A673 (cell line): ENCODE data around the gene SLC26A11. TPM values are rescaled to one million over a fixed set of nuclear protein-coding genes. Genes with fewer than 3 reads are reported as not detected.

Source experiments
- BruUV-seq: library from RNA; stranded (reverse); fragments of 400-500 nt; replicated peaks from 2 replicates; lab custom pipeline; 2021; lab: Mats Ljungman, UMichigan
- CTCF ChIA-PET: fragments of 300-600 bp; sonication (Branson Sonifier 250); formaldehyde crosslinking; loops from one replicate; lab custom pipeline; 2022; ENCODE audit warnings: antibody characterized with exemption; lab: Charles Lee
- POLR2A ChIA-PET: fragments of 300-600 bp; sonication (Branson Sonifier 250); formaldehyde crosslinking; loops from one replicate; lab custom pipeline; 2022; ENCODE audit warnings: antibody characterized with exemption; ENCODE audit not compliant: low non-redundant PET; lab: Charles Lee
- DNase-seq: peaks from one replicate; pipeline ENCODE4 v3.0.0-alpha.2; 2015; ENCODE audit warnings: low spot score
- H3K27ac ChIP-seq: fragments of 200-600 bp; sonication (generic); 2 replicates; pipeline ENCODE4 v1.5.1; 2016; ENCODE audit warnings: mixed run types, low read depth, mild to moderate bottlenecking, mixed read lengths, antibody characterized with exemption, low read length; ENCODE audit not compliant: poor library complexity, severe bottlenecking
- H3K27me3 ChIP-seq: fragments of 200-600 bp; sonication (generic); replicated peaks from 2 replicates; pipeline ENCODE4 v1.6.1; 2017; ENCODE audit warnings: mixed run types, low read depth, mild to moderate bottlenecking, mixed read lengths, antibody characterized with exemption, low read length; ENCODE audit not compliant: insufficient read depth, poor library complexity
- H3K36me3 ChIP-seq: fragments of 200-600 bp; sonication (generic); 2 replicates; pipeline ENCODE4 v1.6.1; 2016; ENCODE audit warnings: mixed run types, mild to moderate bottlenecking, mixed read lengths, antibody characterized with exemption, low read length; ENCODE audit not compliant: insufficient read depth, poor library complexity, severe bottlenecking
- H3K4me1 ChIP-seq: fragments of 200-600 bp; sonication (generic); 2 replicates; pipeline ENCODE4 v1.6.1; 2017; ENCODE audit warnings: mixed run types, mild to moderate bottlenecking, mixed read lengths, antibody characterized with exemption, low read length; ENCODE audit not compliant: insufficient read depth, poor library complexity, severe bottlenecking
- H3K4me3 ChIP-seq: fragments of 200-600 bp; sonication (generic); 2 replicates; pipeline ENCODE4 v1.5.1; 2016; ENCODE audit warnings: low read depth, mixed run types, mild to moderate bottlenecking, mixed read lengths, low read length; ENCODE audit not compliant: poor library complexity, severe bottlenecking
- H3K9me3 ChIP-seq: fragments of 200-600 bp; sonication (generic); 2 replicates; pipeline ENCODE4 v1.6.1; 2016; ENCODE audit warnings: mixed run types, low read depth, mild to moderate bottlenecking, mixed read lengths, antibody characterized with exemption, low read length; ENCODE audit not compliant: poor library complexity, severe bottlenecking
- EZH2 ChIP-seq: fragments of 200-600 bp; sonication (generic); IDR thresholded peaks from 2 replicates; pipeline ENCODE4 v1.6.1; 2017; ENCODE audit warnings: borderline replicate concordance, low read depth, mild to moderate bottlenecking, mixed read lengths, antibody characterized with exemption, low read length; ENCODE audit not compliant: poor library complexity, severe bottlenecking
- intact Hi-C: fragments of 100-400 bp; cut with micrococcal nuclease; formaldehyde crosslinking; loops from one replicate; pipeline ENCODE4 v1.10.0; 2022; ENCODE audit not compliant: unreplicated experiment
- total RNA-seq: library from RNA; stranded (reverse); gene quantifications from 2 replicates; pipeline ENCODE4 v1.2.3, GENCODE V29; 2021
- TF ChIP-seq, protein P1 (sequence below): fragments of 300-800, 200-600 bp; sonication (generic); conservative IDR thresholded peaks from 2 replicates; pipeline ENCODE4 v1.5.1; 2017; ENCODE audit warnings: low read depth, mild to moderate bottlenecking, antibody characterized with exemption, low read length, moderate library complexity, mixed read lengths

Gene SLC26A11
- total RNA-seq, 1 experiment from 2014 or later = 23.5 TPM

- Histone ChIP-seq H3K4me1 (peaks cover 9% of the 10 kb centered on the region), H3K27ac (no peak overlapping the region), H3K9me3 (no peaks in the 10 kb centered on the region), H3K4me3 (no peak overlapping the region), H3K36me3 (no peaks in the 10 kb centered on the region), H3K27me3 (no peaks in the 10 kb centered on the region)
- CTCF ChIA-PET = no interaction called here
- DNase-seq = no peak
- BruUV-seq = no TSS peak
- POLR2A ChIA-PET = no interaction called here
- intact Hi-C loops = no loop called here
- no peak for TF ChIP-seq EZH2
- TF ChIP-seq, protein P1, sequence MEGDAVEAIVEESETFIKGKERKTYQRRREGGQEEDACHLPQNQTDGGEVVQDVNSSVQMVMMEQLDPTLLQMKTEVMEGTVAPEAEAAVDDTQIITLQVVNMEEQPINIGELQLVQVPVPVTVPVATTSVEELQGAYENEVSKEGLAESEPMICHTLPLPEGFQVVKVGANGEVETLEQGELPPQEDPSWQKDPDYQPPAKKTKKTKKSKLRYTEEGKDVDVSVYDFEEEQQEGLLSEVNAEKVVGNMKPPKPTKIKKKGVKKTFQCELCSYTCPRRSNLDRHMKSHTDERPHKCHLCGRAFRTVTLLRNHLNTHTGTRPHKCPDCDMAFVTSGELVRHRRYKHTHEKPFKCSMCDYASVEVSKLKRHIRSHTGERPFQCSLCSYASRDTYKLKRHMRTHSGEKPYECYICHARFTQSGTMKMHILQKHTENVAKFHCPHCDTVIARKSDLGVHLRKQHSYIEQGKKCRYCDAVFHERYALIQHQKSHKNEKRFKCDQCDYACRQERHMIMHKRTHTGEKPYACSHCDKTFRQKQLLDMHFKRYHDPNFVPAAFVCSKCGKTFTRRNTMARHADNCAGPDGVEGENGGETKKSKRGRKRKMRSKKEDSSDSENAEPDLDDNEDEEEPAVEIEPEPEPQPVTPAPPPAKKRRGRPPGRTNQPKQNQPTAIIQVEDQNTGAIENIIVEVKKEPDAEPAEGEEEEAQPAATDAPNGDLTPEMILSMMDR = no peak
Measured at GRCh38 chr17:80223142-80223815, 3.1 kb downstream of the SLC26A11 start.

- H3K27me3 ChIP-seq = no peaks in the 10 kb centered on the region
- no peaks in the 10 kb centered on the region for H3K36me3 ChIP-seq
- H3K4me1 ChIP-seq = peaks cover 8% of the 10 kb centered on the region
- no peak for DNase-seq
- intact Hi-C loops = no loop called here
- TF ChIP-seq, protein P1 = no peak
- no peak for TF ChIP-seq EZH2
- no peak overlapping the region for H3K27ac ChIP-seq
- no peaks in the 10 kb centered on the region for H3K9me3 ChIP-seq
- ChIA-PET POLR2A (no interaction called here), CTCF (no interaction called here)
- H3K4me3 ChIP-seq = no peak overlapping the region
- no TSS peak for BruUV-seq
Measured at GRCh38 chr17:80223838-80224497, 3.7 kb downstream of the SLC26A11 start.

DNA sequence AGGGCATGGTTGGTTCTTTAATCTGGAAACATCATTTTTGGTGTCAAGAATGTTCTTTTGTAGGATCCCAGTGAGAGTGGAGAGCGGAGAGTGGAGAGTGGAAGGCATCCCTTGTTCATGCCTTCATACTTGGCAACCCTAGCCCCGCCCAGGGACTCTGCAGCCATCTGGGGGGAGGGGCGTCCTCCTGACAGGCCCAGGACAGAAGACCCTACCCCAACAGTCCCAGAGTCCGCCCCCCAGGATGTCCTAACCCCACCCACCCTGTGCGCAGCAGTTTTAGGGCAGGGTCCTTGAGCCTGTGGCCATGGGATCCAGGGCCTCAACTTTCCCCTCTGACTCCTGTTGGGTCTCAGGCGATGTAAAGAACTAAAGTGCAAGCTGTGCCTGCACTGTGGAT, 4.5 kb downstream of the SLC26A11 start:
- peaks cover 1% of the 10 kb centered on the region for H3K4me1 ChIP-seq
- H3K9me3 ChIP-seq = no peaks in the 10 kb centered on the region
- TF ChIP-seq, protein P1 = no peak
- H3K36me3 ChIP-seq = no peaks in the 10 kb centered on the region
- no peak for DNase-seq
- POLR2A ChIA-PET = no interaction called here
- H3K27ac ChIP-seq = no peak overlapping the region
- no TSS peak for BruUV-seq
- no peak overlapping the region for H3K4me3 ChIP-seq
- intact Hi-C loops = no loop called here
- CTCF ChIA-PET = no interaction called here
- H3K27me3 ChIP-seq = no peaks in the 10 kb centered on the region
